ENCODE results near the gene VMP1.
"Not testable (repeated sequence)": the region's sequence is repeated elsewhere in the genome, so short reads cannot be mapped to it uniquely, and the experiment has no call there.

VMP1 gene

GRCh38 chr17:59848385-59848668 lies 140.9 kb downstream of the VMP1 start:
- TF ChIP-seq CTCF (IDR thresholded peaks at IDR 0.05; ENCODE audit: low read depth, low read length, poor library complexity, severe bottlenecking): no peak
- TF ChIP-seq EZH2phosphoT487 (IDR thresholded peaks at IDR 0.05; ENCODE audit: borderline replicate concordance, low read length): no peak
- no peaks in the 10 kb centered on the region for H3K27me3 ChIP-seq (ENCODE audit: control insufficient read depth, low read length)
- H3F3A ChIP-seq (ENCODE audit: control insufficient read depth, insufficient read depth): peaks cover 27% of the 10 kb centered on the region
- peak overlapping the region; percentile 32; the same call in 1 of the 2 replicates for H3K4me3 ChIP-seq (ENCODE audit: low read length)
- H3K9me3 ChIP-seq (ENCODE audit: control insufficient read depth, insufficient read depth, low read length): no peaks in the 10 kb centered on the region
- H3K36me3 ChIP-seq (ENCODE audit: control insufficient read depth, low read length): no peaks in the 10 kb centered on the region
- peaks cover 39% of the 10 kb centered on the region; the same call in 1 of the 2 replicates for H3K79me2 ChIP-seq (ENCODE audit: control insufficient read depth, low read length)
- peaks cover 68% of the 10 kb centered on the region for H3K4me1 ChIP-seq (ENCODE audit: control insufficient read depth, low read length)
- H4K20me1 ChIP-seq (ENCODE audit: control insufficient read depth, insufficient read depth, low read depth, low read length): no peaks in the 10 kb centered on the region
- peak overlapping the region; percentile 54 for H3K4me2 ChIP-seq (ENCODE audit: low read length)
- H3K9me2 ChIP-seq (replicated peaks; ENCODE audit: control insufficient read depth, low read length): no peaks in the 10 kb centered on the region
- peak overlapping the region; percentile 39 for H3K27ac ChIP-seq (ENCODE audit: low read depth, low read length)

- H3K9me2 ChIP-seq (replicated peaks; ENCODE audit: control insufficient read depth, low read length): no peaks in the 10 kb centered on the region
- H3K27ac ChIP-seq (ENCODE audit: low read depth, low read length): peak overlapping the region; percentile 39
- H4K20me1 ChIP-seq (ENCODE audit: control insufficient read depth, insufficient read depth, low read depth, low read length): no peaks in the 10 kb centered on the region
- H3K9me3 ChIP-seq (ENCODE audit: control insufficient read depth, insufficient read depth, low read length): no peaks in the 10 kb centered on the region
- peaks cover 40% of the 10 kb centered on the region; the same call in 1 of the 2 replicates for H3K79me2 ChIP-seq (ENCODE audit: control insufficient read depth, low read length)
- peaks cover 27% of the 10 kb centered on the region for H3F3A ChIP-seq (ENCODE audit: control insufficient read depth, insufficient read depth)
- no peaks in the 10 kb centered on the region for H3K36me3 ChIP-seq (ENCODE audit: control insufficient read depth, low read length)
- H3K4me2 ChIP-seq (ENCODE audit: low read length): peak overlapping the region; percentile 54
- TF ChIP-seq CTCF (IDR thresholded peaks at IDR 0.05; ENCODE audit: low read depth, low read length, poor library complexity, severe bottlenecking): no peak
- TF ChIP-seq EZH2phosphoT487 (IDR thresholded peaks at IDR 0.05; ENCODE audit: borderline replicate concordance, low read length): no peak
- H3K4me1 ChIP-seq (ENCODE audit: control insufficient read depth, low read length): peaks cover 72% of the 10 kb centered on the region
- H3K27me3 ChIP-seq (ENCODE audit: control insufficient read depth, low read length): no peaks in the 10 kb centered on the region
- peak overlapping the region; percentile 32; the same call in 1 of the 2 replicates for H3K4me3 ChIP-seq (ENCODE audit: low read length)
Measured at GRCh38 chr17:59848778-59849177, 141.3 kb downstream of the VMP1 start.

GRCh38 chr17:59850311-59850710 lies 142.9 kb downstream of the VMP1 start:
- H3K4me3 ChIP-seq (ENCODE audit: low read length); H3K36me3 ChIP-seq (ENCODE audit: control insufficient read depth, low read length); H3K27me3 ChIP-seq (ENCODE audit: control insufficient read depth, low read length); H3K9me3 ChIP-seq (ENCODE audit: control insufficient read depth, insufficient read depth, low read length); H4K20me1 ChIP-seq (ENCODE audit: control insufficient read depth, insufficient read depth, low read depth, low read length); H3K9me2 ChIP-seq (replicated peaks; ENCODE audit: control insufficient read depth, low read length); H3K4me2 ChIP-seq (ENCODE audit: low read length); H3K27ac ChIP-seq (ENCODE audit: low read depth, low read length): not testable (repeated sequence)
- H3K4me1 ChIP-seq (ENCODE audit: control insufficient read depth, low read length): peaks cover 62% of the 10 kb centered on the region
- H3K79me2 ChIP-seq (ENCODE audit: control insufficient read depth, low read length): peaks cover 30% of the 10 kb centered on the region; the same call in 1 of the 2 replicates
- peaks cover 19% of the 10 kb centered on the region for H3F3A ChIP-seq (ENCODE audit: control insufficient read depth, insufficient read depth)

- Histone ChIP-seq H3K9me3 (ENCODE audit: control insufficient read depth, insufficient read depth, low read length) (no peaks in the 10 kb centered on the region), H3F3A (ENCODE audit: control insufficient read depth, insufficient read depth) (peaks cover 5% of the 10 kb centered on the region), H3K9me2 (replicated peaks; ENCODE audit: control insufficient read depth, low read length) (no peaks in the 10 kb centered on the region), H3K27me3 (ENCODE audit: control insufficient read depth, low read length) (no peaks in the 10 kb centered on the region), H3K4me2 (ENCODE audit: low read length) (no peak overlapping the region), H3K27ac (ENCODE audit: low read depth, low read length) (no peak overlapping the region), H3K36me3 (ENCODE audit: control insufficient read depth, low read length) (no peaks in the 10 kb centered on the region), H3K4me1 (ENCODE audit: control insufficient read depth, low read length) (peaks cover 48% of the 10 kb centered on the region), H3K79me2 (ENCODE audit: control insufficient read depth, low read length) (peaks cover 19% of the 10 kb centered on the region; the same call in 1 of the 2 replicates), H3K4me3 (ENCODE audit: low read length) (no peak overlapping the region), H4K20me1 (ENCODE audit: control insufficient read depth, insufficient read depth, low read depth, low read length) (no peaks in the 10 kb centered on the region)
- no peak for TF ChIP-seq CTCF (IDR thresholded peaks at IDR 0.05; ENCODE audit: low read depth, low read length, poor library complexity, severe bottlenecking)
- TF ChIP-seq EZH2phosphoT487 (IDR thresholded peaks at IDR 0.05; ENCODE audit: borderline replicate concordance, low read length): no peak
Measured at GRCh38 chr17:59851439-59852375, 144.3 kb downstream of the VMP1 start.

GRCh38 chr17:59852847-59853167 lies 145.4 kb downstream of the VMP1 start:
- Histone ChIP-seq H3K27ac (ENCODE audit: low read depth, low read length) (peak overlapping the region; percentile 38; the same call in 1 of the 2 replicates), H3K4me1 (ENCODE audit: control insufficient read depth, low read length) (peaks cover 37% of the 10 kb centered on the region), H3K4me3 (ENCODE audit: low read length) (peak overlapping the region; percentile 15), H3K4me2 (ENCODE audit: low read length) (peak overlapping the region; percentile 57), H3K79me2 (ENCODE audit: control insufficient read depth, low read length) (peaks cover 19% of the 10 kb centered on the region; the same call in 1 of the 2 replicates)
- not testable (repeated sequence) for H3K9me2 ChIP-seq (replicated peaks; ENCODE audit: control insufficient read depth, low read length); H3K36me3 ChIP-seq (ENCODE audit: control insufficient read depth, low read length); H4K20me1 ChIP-seq (ENCODE audit: control insufficient read depth, insufficient read depth, low read depth, low read length); H3F3A ChIP-seq (ENCODE audit: control insufficient read depth, insufficient read depth); H3K27me3 ChIP-seq (ENCODE audit: control insufficient read depth, low read length); H3K9me3 ChIP-seq (ENCODE audit: control insufficient read depth, insufficient read depth, low read length)
